NCI-H510A (cell line): ENCODE data around the gene DLGAP4.

ENCODE experiments used
- DNase-seq: peaks from one replicate; lab custom pipeline; 2025; lab: John Stamatoyannopoulos, UW

The DLGAP4 gene

GRCh38 chr20:36275011-36275410 is 31.1 kb upstream of the DLGAP4 start:
- no peak for DNase-seq

DNA sequence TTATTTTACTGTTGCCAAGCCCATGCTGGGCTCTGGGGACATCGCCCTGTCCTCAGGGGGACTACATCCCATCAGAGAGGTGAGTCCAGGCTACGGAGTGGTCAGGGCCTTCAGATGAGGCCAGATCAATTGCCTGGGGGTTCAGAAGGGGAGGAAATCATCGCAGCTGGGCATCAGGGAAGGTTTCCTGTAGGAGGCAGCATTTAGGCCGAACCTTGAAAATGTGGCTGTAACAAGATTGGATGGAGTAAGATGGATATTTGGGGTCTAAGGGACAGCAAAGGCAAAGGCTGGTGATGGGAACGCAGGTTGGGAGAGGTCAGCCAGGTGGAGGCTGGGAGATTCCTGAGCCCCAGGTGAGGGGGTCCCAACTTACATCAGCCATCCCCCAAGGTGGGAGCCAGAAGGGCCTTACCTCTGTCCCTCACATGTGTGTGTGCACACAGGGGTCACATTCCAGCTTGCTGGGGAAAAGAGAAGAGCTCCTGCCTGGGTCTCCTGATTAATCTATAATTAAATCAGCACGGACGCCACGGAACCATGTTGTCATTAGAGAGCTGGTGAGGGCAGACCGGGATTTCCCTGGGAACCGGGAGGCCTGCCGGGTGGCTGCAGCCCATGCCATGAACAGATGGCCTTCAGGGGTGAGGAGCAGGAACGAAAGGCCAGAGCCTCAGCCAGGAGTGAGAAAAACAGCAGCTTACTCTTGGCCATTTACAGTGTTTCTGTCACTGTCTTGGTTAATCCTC is 30.5 kb upstream of the DLGAP4 start:
- DNase-seq = no peak

- DNase-seq = no peak
Observed at GRCh38 chr20:36277546-36277945, 28.6 kb upstream of the DLGAP4 start.

- DNase-seq = no peak
Observed at GRCh38 chr20:36279362-36279761, 26.8 kb upstream of the DLGAP4 start.

DNA sequence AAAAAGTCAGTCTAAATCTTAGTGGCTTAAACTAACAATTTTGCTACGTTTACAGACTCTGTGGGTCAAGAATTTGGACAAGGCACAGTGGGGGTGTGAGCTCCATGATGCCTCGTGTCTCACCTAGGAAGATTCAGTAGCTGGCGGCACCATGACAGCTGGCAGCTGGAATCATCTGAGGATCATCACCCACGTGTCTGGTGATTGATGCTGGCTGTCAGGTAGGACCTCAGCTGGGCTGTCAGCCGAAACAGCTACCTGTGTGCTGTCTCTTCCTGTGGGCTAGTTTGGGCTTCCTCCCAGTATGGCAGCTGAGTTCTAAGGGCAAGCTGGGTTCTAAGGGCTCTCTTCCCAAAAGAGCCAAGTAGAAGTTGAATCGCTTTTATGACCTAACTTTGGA is 26.4 kb upstream of the DLGAP4 start:
- DNase-seq = no peak

DNA sequence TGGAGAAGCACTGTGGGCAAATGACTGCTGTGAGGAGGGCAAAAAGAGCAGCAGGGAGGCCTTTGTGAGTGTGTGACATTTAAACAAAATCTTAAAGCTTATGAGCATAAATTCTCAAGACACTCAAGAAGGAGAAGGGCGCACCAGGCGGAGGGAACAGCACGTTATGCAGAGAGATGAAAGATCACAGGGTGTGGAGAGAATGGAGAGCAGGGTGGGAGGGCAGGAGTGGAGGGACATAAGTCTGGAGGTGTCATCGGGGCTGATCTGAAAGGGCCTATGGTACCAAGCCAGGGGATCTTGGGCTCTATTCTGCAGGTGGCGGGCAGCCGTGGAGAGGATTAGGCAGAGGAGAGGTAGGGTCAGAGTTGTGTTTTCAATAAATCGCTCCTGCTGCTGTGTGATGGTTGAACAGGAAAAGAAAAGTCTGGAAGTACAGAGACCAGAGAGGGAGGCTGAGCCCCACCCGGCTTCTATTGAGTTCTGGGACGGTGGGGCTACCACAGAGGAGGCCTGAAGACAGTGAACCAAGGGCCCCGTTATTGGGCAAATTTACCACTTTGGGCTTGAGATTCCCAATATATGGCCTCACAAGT is 24.3 kb upstream of the DLGAP4 start:
- DNase-seq = no peak

GRCh38 chr20:36284751-36285150 is 21.4 kb upstream of the DLGAP4 start:
- no peak for DNase-seq

DNA sequence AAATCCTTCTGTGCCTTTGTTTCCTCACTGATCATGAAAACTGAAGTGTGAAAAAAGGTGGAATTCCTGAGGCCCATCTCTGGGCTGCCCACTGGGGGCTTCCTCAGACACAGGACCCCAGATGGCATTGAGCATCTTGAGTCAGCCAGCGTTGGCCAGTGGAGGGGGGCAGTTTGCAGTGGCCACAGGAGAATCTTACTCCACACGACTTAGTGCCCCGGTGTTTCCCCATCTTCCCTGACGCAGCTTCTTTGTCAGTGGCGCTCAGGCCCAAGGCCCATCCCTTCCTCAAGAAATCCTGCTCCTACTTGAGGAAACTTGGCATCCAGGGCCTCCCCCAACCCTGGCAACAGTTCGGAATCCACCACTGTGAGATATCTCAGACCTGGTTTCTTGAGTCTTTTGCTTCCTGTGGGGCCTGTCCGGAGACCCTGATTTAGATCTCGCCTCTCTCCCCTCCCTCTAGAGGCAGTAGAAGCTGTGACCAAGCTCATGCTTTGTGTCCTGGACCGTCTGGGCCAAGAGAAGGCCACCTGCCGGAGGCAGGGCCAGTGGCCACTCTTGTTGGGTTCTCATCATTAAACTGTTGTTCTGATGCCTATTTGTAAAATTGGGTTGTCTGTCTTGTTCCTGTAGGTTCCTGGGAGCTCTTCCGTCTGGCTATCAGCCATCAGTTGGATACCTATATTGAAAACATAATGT is 20.2 kb upstream of the DLGAP4 start:
- no peak for DNase-seq

DNA sequence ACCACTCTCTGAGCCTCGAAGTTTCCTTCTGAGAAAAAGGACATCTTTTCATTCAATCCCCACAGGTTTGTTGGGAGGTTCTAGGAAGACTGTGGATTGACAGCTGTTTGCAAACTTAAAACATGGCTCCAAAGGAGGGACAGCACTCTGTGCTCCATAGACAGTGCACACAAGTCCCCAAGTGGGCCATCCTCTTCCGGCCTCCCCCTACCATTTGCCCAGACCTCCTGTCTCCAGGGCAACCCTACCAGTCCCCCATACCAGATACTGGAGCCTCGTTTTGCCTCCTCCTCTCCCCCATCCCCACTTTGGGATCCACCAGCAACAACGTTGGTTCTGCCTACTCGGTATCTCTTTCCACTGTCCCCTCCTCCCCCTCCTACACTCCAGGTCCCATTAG is 8.5 kb upstream of the DLGAP4 start:
- no peak for DNase-seq

- DNase-seq = no peak
Observed at GRCh38 chr20:36298061-36298460, 8.1 kb upstream of the DLGAP4 start.

GRCh38 chr20:36298795-36299339 is 7.3 kb upstream of the DLGAP4 start:
- no peak for DNase-seq

GRCh38 chr20:36299459-36299858 is 6.7 kb upstream of the DLGAP4 start:
- DNase-seq = no peak

DNA sequence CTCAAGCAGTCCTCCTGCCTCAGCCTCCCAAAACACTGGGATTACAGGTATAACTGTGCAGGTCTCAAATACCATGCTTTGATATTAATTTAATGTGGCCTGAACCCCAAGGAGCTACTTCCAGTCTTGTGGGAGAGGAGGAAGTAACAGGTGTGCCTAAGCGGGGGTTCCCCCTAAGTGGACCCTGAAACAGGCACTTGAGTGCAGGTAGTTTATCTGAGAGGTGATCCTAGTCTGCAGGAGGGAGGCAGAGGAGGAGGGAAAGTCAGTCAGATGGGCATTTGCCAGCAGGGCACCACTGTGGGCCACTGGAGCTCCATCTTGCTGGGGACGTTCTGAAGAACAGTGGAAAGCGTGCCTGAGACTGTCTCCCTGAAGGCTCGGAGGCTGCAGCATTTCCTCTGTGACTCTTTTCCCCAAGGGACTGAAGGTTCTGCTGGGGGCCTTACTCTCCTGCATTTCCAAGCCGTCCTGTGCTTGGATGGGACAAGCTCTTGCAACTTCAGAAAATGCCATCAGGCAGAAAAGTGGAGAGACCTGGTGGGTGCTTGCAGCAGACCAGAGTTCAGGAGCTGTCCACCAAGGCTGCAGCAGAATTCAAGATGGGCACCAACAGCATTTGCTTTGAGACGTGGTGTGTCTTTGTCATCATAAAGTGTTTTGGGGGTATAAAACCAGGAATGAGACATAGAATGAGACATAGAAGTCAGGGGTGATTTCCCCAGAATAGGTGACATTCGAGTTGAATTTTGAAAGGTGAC is 4.6 kb upstream of the DLGAP4 start:
- DNase-seq = no peak

GRCh38 chr20:36303020-36303595 is 3.0 kb upstream of the DLGAP4 start:
- no peak for DNase-seq

DNA sequence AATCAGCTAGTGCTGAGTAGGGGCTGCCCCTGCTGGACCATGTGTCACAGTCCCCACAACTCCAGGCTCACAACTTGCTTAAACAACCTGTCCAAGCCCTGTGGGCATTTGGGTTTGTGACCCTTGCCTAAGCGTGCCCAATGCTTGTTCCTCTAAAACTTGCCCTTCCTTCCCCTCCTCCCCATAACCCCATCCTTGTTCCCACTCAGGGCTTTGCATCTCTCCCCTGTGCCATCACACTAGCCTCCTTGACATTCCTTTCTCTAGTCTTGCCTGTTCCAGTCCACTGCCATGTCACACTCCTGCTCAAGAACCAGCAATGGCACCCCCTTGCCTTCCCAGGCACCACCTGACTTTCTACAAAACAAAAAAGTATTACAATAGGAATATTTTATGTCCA is 2.3 kb upstream of the DLGAP4 start:
- DNase-seq = no peak

DNA sequence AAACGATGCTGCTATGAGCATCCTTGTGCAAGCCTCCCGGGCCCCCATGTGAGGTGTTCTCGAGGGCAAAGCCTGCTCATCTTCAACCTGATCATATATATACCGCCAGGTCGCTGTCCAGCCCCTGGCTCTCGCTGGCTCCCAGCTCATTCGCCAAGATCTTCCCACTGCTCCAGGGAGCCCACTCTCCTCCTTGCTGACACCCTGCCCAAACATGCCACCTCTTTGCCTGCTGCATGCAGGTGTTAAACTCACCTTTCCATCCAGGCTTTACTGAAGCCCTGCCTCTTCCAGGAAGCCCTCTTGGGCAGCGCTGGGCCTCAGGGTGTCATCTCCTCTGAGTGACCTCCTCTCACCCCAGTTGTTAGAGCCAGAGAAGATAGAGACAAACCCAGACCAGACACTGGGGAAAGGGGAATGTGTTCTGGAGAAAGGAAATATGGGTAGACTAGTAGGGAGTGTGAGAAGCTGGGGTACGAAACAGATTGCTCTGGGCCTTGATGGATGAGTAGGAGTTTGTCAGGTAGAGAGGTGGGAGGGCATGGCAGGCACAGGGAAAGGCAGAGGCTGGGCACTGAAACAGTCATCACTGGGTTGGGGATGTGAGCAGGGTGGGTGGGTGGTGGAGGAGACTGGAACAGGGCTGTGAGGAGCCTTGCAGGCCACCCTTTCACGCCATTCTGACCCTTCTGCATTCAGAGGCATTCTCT is 1.2 kb upstream of the DLGAP4 start:
- DNase-seq = no peak

GRCh38 chr20:36306553-36307411 is 643 bp downstream of the DLGAP4 start:
- no peak for DNase-seq

- DNase-seq = no peak
Observed at GRCh38 chr20:36307412-36308325, 1.5 kb downstream of the DLGAP4 start.

GRCh38 chr20:36308353-36308752 is 2.2 kb downstream of the DLGAP4 start:
- DNase-seq = no peak
